NCI-H187 treated with DMSO at 0.1 percent for 48 hours (cell line): ENCODE data around the gene TTYH3.
"Not testable (repeated sequence)": the region's sequence is repeated elsewhere in the genome, so short reads cannot be mapped to it uniquely, and the experiment has no call there.

Experiments used
- DNase-seq: peaks from one replicate; lab custom pipeline; 2025; lab: John Stamatoyannopoulos, UW

TTYH3 gene, protein sequence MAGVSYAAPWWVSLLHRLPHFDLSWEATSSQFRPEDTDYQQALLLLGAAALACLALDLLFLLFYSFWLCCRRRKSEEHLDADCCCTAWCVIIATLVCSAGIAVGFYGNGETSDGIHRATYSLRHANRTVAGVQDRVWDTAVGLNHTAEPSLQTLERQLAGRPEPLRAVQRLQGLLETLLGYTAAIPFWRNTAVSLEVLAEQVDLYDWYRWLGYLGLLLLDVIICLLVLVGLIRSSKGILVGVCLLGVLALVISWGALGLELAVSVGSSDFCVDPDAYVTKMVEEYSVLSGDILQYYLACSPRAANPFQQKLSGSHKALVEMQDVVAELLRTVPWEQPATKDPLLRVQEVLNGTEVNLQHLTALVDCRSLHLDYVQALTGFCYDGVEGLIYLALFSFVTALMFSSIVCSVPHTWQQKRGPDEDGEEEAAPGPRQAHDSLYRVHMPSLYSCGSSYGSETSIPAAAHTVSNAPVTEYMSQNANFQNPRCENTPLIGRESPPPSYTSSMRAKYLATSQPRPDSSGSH

DNA sequence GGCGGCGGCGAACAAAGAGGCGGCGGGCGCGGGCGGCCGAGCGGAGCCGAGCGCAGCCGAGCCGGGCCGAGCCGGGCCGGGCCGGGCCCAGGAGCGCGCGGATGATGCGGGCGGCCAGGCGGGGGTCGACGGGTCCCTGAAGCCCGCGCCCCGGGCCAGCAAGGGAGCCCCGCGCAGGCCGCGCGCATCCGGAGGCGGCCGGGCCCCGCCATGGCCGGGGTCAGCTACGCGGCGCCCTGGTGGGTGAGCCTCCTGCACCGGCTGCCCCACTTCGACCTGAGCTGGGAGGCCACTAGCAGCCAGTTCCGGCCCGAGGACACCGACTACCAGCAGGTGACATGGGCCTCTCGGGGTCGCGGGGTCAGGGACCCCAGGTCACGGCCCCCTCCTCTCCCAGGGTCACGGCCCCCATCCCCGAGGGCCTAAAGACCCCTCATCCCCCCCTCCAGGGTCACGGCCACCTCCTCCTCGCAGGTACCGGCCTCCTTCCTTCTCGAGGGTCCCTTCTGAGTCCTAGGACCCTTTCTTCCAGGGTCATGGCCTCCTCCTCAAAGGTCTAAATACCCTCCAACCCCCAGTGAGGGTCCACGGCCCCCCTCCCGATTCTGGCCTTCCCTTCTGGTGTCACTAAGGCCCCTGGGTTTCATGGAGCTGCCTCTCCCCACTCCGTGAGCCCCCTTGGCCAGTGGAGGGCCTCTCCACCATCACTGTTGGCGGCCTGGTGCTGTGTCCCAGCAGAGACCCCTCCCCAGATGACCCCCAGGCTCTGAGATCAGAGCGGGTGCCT is at the start of gene TTYH3:
TTYH3 (plus strand) TSS at position 41 of the 787 bp plus-strand sequence; CDS start at position 211, 170 bp downstream.
- no peak for DNase-seq

DNA sequence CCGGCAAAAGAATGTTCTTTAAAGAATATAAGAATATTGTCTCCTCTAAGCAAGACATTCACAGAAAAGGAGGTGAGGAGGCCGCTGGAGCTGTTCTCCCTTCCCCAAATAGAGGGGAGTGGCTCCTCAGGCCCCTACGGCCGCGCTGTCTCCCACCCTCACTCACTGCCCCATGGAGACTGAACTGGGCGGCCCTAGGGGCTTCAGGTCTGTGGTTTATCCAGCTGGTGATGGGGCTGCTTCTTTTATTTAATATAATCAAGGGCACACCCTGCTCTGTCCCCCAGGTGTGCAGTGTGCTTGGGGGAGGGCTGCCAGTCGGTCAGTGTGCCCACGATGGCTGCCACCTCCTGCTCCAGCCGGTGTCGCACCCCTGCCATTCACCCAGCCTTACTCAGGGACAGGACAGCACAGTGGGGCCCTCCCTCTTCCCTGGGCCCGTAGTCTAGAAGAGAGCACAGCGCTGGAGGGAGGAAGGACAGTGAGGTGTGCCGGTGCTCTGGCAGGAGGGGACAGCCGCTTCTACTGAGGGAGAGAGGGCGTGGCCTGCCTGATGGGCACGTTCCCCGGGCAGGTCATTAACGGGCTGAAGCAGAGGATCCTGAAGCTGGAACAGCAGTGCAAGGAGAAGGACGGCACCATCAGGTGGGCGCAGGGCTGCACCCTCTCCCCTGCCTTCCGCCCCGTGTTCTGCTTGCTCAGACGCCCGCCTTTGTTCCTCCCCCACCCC is 49.6 kb upstream of the TTYH3 start:
- no peak for DNase-seq

DNA sequence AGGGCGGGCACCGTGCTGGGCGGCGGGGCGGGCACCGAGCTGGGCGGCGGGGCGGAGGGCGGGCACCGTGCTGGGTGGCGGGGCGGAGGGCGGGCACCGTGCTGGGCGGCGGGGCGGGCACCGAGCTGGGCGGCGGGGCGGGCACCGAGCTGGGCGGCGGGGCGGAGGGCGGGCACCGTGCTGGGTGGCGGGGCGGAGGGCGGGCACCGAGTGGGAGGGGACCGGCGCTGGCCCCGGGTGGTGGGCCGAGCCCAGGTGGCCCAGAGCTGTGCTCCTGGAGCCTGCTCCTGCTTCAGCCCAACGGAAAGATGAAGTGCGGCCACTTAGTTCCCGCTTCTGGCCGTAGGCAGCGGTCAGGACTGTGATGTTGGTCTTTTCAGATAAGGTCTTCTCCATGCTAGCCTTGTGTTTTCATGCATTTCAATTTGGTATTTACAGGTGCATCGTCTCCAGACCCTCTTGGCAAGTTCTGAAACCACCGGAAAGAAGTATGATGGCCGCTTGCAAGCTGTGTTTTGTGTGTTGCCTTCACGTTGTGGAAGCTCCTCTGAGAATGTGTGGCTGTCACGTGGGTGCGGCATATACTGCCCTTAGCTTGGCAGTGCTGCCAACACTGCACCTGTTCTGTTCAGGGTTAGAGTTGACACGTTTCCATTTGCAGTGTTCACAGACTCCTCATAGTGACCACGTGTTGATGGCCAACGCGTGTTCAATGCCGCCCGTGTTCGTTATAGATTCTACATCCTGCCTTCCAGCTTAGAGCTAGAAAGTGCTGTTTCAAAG is 47.8 kb upstream of the TTYH3 start:
- DNase-seq, result no peak

DNA sequence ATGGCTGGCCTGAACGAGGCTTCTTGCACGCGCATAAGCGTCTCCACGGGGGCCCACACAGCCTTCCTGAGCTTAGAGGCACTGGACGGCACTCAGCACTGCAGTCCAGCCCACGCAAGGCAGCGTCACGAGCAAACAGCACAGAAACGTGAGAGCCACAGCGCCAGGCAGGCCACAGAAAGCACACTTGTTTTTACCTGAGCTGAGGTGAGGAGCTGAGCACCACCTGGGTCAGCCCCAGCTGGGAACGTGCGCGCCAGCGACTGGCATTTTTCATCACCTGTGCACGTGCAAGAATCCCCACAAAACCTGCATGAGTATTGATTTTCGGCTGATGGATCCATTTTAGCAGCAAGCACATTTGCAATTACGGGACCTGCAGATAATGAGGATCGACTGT is 46.3 kb upstream of the TTYH3 start:
- DNase-seq, result no peak

DNA sequence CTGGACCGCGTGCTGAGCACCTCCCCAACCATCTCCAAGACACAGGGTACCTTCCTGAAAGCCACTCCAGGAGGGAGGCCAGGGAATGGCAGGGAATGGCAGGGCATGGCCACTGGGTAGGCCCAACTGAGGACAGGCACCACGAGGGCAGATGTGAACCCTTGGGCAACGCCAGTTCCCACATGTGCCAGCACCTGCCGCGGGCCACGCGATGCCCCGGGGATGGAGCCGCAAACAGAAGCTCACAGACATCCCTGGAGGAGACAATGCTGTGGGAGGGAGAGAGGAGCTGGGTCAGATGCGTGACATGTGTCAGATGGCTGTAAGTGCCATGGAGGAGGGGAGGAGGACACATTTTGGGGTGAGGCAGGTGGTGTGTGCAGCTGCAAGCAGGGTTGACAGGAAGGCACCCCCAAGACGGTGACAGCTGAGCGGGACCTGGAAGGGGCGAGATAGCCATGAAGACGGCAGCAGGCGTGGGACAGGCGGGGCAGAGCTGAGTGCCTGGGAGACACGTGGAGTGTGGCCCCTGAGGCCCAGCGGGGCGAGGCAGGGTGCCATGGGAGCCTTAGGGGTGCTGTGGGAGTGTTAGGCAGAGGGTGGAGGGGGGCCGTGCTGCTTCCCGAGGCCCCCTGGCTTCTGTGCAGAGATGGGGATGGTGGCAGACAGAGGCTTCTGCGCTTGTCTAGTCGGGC is 45.3 kb upstream of the TTYH3 start:
- no peak for DNase-seq

DNA sequence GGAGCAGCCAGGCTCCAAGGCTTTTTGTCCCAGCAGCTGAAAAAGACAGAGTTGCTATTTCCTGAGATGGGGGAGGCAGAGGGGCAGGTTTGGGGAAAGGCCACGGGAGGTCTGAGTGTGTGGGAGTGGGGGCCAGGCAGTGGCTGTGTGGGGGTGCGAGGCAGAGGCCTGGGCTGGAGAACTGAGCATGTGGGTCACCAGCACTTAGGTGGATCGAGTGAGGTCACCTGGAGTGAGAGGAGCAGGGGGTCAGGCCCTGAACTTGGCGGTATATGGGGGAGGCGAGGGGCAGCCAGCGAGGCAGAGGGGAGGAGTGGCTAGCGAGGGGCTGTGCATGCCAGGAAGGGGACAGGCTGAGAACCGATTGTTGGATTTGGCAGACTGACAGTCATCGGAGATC is 44.7 kb upstream of the TTYH3 start:
- no peak for DNase-seq

DNA sequence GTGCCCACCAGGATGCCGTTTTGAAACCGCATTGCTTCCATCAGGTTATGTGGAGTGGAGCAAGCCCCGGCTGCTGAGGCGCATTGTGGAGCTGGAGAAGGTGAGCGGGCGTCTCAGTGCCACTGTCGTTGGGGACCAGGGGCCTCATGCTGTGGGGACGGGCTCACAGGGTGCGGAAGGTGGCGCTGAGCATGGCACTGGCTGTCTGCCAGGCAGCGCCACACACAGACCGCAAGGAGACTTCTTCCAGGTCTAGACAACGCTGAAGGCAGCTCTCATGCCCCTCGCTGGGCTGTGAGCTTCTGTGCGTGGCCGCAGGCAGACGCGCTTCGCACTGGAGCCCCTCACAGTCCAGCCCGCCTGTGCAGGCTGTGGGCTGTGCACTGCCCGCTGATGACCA is 44.0 kb upstream of the TTYH3 start:
- DNase-seq, result no peak

DNA sequence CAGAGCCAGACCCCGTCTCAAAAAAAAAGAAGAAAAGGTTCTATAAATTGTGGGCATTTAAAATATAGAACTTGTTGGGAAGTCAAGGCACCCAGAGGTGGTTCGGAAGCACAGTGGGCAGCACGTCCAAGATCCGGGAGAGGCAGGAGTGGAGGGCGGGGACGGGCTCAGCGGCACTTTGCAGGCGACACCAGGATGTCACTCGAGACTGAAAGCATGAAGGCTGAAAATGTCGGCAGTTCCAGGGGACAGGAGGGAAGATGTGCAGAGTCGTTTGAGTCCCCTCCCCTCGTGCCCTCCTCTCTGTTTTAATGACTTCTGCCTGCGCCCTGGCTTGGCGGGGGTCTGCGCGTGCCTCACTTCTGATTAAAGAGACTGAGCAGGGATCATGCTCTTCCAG is 42.4 kb upstream of the TTYH3 start:
- DNase-seq, result no peak

DNA sequence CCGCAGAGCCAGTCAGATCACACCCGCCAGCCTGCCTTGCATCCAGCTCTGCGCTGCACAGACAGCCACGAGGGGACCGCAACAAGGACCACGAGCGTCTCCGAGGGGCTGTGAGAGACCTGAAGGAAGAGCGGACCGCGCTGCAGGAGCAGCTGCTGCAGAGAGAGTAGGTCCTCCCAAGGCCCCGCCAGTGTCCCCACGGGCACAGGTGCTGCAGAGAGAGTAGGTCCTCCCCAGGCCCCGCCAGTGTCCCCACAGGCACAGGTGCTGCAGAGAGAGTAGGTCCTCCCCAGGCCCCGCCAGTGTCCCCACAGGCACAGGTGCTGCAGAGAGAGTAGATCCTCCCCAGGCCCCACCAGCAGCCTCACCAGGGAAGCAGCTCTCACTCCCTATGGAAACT is 41.8 kb upstream of the TTYH3 start:
- not testable (repeated sequence) for DNase-seq

DNA sequence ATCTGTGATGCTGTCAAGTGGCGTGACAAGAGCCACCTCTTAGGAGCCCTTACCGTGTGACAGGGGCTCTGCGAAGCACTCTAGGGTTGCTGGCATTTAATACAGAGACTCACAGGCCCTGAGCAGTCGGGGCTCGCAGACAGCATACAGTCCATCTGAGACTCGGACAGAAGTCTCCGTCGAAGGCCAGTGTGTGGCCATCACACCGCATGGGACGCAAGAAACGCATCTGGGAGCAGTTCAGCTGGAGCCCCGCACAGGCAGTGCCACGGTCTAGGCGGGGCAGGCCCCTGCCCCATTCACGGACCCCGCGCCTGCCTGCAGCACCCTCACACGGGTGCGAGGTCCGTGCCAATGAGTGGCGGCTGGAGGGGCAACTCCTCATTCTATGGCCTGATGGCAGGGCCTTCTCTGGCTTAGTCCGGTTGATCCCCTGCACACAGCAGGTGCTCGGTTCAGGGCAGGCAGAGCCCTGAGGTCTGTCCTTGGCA is 39.4 kb upstream of the TTYH3 start:
- no peak for DNase-seq

DNA sequence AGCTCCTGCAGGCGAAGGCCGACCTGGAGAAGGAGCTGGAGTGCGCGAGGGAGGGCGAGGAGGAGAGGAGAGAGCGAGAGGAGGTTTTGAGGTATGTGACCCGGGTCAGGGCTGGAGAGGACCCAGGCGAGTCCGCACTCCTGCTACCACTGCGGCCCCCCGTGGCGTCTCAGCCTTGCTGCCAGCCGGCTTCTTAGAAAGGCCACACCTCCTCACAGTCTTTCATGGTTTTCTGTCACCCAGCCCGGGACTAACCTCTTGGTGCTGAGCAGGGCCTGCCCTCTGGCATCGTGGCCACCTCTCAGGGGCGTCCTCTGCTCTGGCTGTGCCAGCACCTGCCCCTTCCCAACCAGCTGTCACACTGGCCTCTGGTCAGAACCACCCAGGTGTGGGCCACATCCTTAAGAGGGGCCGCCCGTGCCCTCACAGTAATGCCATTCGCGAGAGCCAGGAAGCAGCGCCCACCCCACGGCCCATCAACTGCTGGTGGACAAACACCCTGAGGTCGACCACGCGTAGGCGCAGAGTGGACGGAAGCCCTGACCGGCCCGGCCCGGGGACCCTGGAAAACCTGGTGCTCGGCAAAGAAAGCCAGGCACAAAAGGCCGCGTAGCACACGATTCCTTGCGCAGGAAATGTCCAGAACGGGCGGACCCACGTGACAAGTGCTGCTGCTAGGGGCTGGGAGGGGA is 38.6 kb upstream of the TTYH3 start:
- no peak for DNase-seq

DNA sequence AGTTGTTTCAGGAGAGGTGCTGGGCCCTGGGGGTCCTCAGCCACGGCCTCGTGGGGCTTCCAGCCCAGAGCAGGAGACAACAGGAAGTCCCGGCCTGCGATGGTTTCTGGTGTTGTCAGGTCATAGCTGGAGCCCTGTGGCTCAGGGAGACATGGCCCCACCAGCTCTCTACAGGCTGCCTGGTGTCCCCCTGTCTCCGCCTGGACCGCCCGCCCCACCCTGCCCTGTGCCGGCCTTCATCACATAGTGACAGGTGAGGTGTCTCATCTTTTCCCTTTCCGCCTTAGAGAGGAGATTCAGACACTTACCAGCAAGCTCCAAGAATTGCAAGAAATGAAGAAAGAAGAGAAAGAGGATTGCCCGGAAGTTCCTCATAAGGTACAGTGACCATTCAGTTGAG is 37.2 kb upstream of the TTYH3 start:
- DNase-seq, result no peak

DNA sequence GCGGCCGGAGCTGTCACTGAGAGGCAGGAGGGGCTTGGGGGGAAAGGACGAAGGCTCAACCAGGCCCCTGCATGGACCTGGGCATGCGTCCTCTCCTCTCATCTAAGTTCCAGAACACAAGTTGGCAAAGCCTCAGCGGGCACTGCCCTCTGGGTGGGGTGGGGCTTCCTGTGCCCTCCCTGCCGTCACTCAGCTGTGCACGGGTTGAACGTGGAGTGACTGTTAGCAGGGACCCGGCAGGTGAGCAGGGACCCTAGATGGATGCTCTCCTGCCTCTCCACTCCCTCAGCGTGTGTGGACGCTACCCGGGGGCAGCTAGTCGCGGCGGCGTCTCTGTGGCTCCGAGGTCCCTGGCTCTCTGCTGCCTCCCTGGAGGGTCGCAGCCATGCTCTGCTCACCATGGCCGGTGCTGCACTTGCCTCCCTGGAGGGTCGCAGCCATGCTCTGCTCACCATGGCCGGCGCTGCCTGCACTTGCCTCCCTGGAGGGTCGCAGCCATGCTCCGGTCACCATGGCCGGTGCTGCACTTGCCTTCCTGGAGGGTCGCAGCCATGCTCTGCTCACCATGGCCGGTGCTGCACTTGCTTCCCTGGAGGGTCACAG is 36.4 kb upstream of the TTYH3 start:
- DNase-seq, result no peak

DNA sequence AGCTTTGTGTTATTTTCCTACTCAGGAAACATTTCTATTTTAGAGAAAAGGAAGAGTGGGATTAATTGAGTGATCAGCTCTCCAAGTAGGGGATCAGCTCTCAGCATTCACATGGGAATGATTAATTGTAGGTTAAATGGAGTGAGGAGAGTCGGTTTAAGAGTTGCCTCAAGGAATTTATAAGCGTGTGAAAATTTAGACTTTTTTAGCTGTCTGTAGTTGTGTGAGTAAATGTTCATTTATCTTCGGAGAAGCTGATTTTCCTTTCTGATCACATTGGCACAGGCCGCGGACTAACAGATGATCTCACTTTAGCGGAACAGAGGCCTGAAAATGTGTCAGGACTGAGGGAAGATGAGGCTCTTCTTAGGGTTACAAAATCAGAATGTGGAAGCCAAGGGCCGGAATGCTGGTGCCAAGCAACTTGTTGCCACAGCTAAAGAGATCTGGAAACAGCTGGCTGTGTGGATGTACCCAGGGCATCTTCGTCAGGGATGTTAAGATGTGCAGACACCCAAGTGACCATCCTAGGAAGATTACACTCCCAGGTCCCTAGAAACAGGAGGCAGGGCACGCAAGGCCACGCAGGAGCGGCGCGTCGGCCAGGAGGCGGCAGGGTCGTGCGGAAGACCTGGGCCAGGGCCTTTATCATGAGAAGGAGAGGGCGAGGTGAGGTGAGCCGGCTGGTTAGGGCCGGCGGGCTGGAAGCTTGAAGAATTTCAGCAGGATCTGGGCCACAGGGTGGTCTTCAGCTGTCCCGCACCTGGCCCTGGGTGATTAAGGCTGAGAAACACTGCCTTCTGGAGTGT is 35.1 kb upstream of the TTYH3 start:
- DNase-seq, result no peak

DNA sequence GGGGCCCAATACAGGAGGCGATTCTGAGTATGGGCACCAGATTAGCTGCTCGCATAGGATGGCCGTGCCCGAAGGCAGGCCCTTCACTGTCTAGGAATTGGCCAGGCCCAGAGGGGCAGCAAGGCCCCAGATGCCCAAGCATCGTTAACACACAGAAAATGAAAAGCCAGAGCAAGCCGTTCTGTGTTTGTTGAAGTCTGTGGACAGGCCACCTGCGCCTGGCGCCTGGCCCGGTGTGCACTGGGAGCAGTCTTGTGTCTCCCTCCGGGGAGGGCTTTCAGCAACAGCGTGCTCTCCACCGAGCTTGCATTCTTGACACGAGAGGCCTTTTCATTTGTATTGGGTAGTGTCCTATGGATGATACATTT is 34.5 kb upstream of the TTYH3 start:
- DNase-seq, result no peak

DNA sequence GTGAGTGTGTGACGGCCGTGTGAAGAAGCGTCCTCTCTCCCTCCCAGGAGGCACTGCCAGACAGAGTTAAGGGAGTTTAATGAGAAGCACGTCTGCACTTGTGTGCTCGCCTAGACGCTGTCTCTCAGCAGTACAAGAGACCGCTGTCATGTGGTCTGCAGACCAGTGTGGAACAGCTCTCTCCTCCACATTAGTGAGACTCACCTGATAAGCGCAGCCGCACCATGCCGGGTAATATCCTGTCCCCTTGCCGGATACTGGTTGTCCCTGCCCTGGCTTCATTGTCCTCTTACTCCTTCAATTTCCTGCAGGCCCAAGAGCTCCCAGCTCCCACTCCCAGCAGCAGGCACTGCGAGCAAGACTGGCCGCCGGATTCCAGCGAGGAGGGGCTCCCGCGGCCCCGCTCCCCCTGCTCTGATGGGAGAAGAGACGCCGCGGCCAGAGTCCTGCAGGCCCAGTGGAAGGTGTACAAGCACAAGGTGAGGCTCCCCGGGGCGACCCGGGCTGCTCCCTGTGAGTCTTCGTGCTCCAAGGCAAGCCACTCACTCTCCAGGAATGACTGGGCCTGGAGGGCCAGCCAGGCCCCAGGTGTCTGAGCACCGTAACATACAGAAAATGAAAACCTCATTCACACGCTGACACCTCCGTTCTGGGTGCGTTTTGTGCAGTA is 33.5 kb upstream of the TTYH3 start:
- DNase-seq, result no peak

DNA sequence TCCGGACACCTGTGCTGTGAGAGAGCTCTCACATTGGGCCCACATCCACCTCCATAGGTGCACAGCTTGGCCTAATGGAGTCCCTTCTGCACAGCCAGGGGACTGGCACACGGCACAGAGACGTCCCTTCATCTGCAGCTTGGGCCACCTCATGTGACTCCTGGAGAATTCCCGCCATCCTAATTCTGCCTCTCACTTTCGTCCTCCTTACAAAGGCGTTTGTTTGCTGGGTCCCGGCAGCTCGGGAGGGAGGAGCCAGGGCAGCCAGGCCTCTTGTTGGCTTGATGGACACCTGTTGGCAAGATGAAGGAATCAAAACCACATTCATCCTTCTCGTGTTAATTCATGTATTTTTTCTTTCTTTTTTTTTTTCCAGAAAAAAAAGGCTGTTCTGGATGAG is 30.7 kb upstream of the TTYH3 start:
- no peak for DNase-seq

DNA sequence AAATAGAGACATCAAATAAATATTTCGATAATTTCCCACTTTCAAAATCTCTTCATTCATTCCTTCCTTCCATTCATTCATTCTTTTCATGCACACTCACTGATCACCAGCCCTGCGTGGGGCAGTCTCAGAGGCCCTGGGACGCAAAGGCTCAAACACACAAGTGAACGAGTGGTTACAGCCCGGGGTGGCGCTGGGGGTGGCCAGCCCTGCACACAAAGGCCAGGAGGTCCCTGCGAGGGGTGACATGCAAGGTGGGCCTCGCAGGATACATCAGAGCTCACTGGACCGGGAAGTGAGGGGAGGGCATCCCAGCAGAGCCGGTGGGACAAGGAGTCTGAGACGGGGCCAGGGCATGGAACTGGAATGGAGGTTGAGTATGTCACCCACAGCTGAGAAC is 29.9 kb upstream of the TTYH3 start:
- DNase-seq, result no peak
